ENCODE results near the gene VPS37C. TPM values are rescaled to one million over a fixed set of nuclear protein-coding genes. Genes with fewer than 3 reads are reported as not detected.
A peak's percentile ranks its signal among the peaks of the same experiment; 100 is the strongest.

VPS37C gene
- total RNA-seq, 2 donors from 2014 or later = 12.9 to 28.8 TPM

DNA sequence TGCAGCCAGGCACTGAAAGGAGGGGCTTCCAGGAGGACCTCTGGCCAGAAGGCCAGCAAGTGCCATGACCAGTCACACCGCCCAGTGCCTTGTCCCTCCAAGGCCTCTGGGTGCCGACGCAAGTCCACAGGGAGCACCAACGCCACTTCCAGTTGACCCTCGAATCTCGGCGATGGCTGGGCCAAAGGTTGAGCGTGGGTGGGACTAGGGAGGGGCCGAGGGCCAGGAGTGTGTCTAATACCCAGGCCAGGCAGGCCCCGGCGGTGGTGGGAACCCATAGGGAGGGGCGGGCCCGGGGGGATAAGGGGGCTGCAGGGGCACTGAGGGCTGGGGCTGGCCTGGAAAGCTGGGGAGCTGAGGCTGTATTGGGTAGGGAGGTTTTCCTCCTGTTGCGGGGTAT is 29.6 kb downstream of the VPS37C start:
- no peaks in the 10 kb centered on the region for H3K27me3 ChIP-seq
- DNase-seq (ENCODE audit: low spot score) = no peak
- no peaks in the 10 kb centered on the region for H3K9me3 ChIP-seq
- H3K4me1 ChIP-seq = peaks cover 0 to 17% of the 10 kb centered on the region in 2 donors
- peaks cover 19% of the 10 kb centered on the region for H3K36me3 ChIP-seq
- H3K4me3 ChIP-seq = no peak overlapping the region
- TF ChIP-seq CTCF (IDR thresholded peaks at IDR 0.05) = no peak
- H3K27ac ChIP-seq = no peak overlapping the region

GRCh38 chr11:61131186-61131585 is 30.0 kb downstream of the VPS37C start:
- no peaks in the 10 kb centered on the region for H3K9me3 ChIP-seq
- H3K36me3 ChIP-seq = peaks cover 19% of the 10 kb centered on the region
- H3K4me3 ChIP-seq = no peak overlapping the region
- peaks cover 0 to 21% of the 10 kb centered on the region in 2 donors for H3K4me1 ChIP-seq
- no peak for TF ChIP-seq CTCF (IDR thresholded peaks at IDR 0.05)
- H3K27me3 ChIP-seq = no peaks in the 10 kb centered on the region
- no peak for DNase-seq (ENCODE audit: low spot score)
- no peak overlapping the region for H3K27ac ChIP-seq

- DNase-seq (ENCODE audit: low spot score) = peak; percentile 87
- peaks cover 0 to 19% of the 10 kb centered on the region in 2 donors for H3K4me1 ChIP-seq
- H3K9me3 ChIP-seq = no peaks in the 10 kb centered on the region
- H3K4me3 ChIP-seq = no peak overlapping the region
- H3K36me3 ChIP-seq = peaks cover 19% of the 10 kb centered on the region
- peak; percentile 95 to 99 for TF ChIP-seq CTCF (IDR thresholded peaks at IDR 0.05)
- H3K27me3 ChIP-seq = no peaks in the 10 kb centered on the region
- peak overlapping the region in 1 of 2 donors; percentile 30 for H3K27ac ChIP-seq
Measured at GRCh38 chr11:61129639-61130523, 31.3 kb downstream of the VPS37C start.

GRCh38 chr11:61128947-61129638 is 32.1 kb downstream of the VPS37C start:
- H3K4me1 ChIP-seq = peaks cover 0 to 19% of the 10 kb centered on the region in 2 donors
- DNase-seq (ENCODE audit: low spot score) = no peak
- no peak overlapping the region for H3K27ac ChIP-seq
- H3K9me3 ChIP-seq = no peaks in the 10 kb centered on the region
- peaks cover 19% of the 10 kb centered on the region for H3K36me3 ChIP-seq
- no peak for TF ChIP-seq CTCF (IDR thresholded peaks at IDR 0.05)
- H3K27me3 ChIP-seq = no peaks in the 10 kb centered on the region
- no peak overlapping the region for H3K4me3 ChIP-seq

- Histone ChIP-seq H3K9me3 (no peaks in the 10 kb centered on the region), H3K36me3 (peaks cover 13% of the 10 kb centered on the region), H3K27ac (no peak overlapping the region), H3K27me3 (no peaks in the 10 kb centered on the region), H3K4me3 (no peak overlapping the region), H3K4me1 (peaks cover 0 to 19% of the 10 kb centered on the region in 2 donors)
- no peak for TF ChIP-seq CTCF (IDR thresholded peaks at IDR 0.05)
- DNase-seq (ENCODE audit: low spot score) = no peak
Measured at GRCh38 chr11:61127991-61128390, 33.2 kb downstream of the VPS37C start.

Data from right atrium auricular region (tissue), 2 donors.